ENCODE data around the gene GPR78. TPM values are rescaled to one million over a fixed set of nuclear protein-coding genes. Genes with fewer than 3 reads are reported as not detected.

The GPR78 gene
- total RNA-seq, 1 experiment from 2014 or later: not detected

GRCh38 chr4:8579526-8580320 is 469 bp upstream of the GPR78 start:
- no peak for DNase-seq
- H3K36me3 Mint-ChIP-seq (ENCODE audit: insufficient read depth, unreplicated experiment): peaks cover 9% of the 10 kb centered on the region
- no peak overlapping the region for H3K27ac Mint-ChIP-seq (ENCODE audit: unreplicated experiment)
- TF ChIP-seq CTCF (IDR thresholded peaks at IDR 0.05; ENCODE audit: unreplicated experiment): no peak
- H3K4me3 Mint-ChIP-seq (ENCODE audit: low read depth, unreplicated experiment): no peak overlapping the region
- CTCF ChIA-PET: no interaction called here
- no peaks in the 10 kb centered on the region for H3K9me3 Mint-ChIP-seq (ENCODE audit: low read depth, unreplicated experiment)
- no peaks in the 10 kb centered on the region for H3K4me1 Mint-ChIP-seq (ENCODE audit: low read depth, unreplicated experiment)
- H3K27me3 Mint-ChIP-seq (ENCODE audit: unreplicated experiment): peaks cover 80% of the 10 kb centered on the region
- no TSS peak for BruUV-seq (replicated peaks)
- intact Hi-C loops (cut with micrococcal nuclease; ENCODE audit: unreplicated experiment): loop anchor here (10.0 kb wide), 1 partner anchor 395 kb away; no protein-coding TSS in a partner anchor

DNA sequence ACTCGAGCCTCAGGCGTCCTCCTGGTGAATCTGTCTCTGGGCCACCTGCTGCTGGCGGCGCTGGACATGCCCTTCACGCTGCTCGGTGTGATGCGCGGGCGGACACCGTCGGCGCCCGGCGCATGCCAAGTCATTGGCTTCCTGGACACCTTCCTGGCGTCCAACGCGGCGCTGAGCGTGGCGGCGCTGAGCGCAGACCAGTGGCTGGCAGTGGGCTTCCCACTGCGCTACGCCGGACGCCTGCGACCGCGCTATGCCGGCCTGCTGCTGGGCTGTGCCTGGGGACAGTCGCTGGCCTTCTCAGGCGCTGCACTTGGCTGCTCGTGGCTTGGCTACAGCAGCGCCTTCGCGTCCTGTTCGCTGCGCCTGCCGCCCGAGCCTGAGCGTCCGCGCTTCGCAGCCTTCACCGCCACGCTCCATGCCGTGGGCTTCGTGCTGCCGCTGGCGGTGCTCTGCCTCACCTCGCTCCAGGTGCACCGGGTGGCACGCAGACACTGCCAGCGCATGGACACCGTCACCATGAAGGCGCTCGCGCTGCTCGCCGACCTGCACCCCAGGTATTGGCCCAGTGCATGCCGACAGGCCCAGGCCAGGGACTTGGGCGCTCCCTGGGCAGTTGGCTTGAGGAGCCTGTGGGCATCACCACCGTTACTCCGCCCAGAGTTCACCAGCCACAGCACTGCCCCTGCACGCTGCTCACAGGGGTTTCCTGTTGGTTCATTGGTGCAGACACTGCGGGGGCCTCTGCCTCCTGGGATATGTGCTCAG is 1.1 kb downstream of the GPR78 start:
- Mint-ChIP-seq H3K27ac (ENCODE audit: unreplicated experiment) (no peak overlapping the region), H3K27me3 (ENCODE audit: unreplicated experiment) (peaks cover 86% of the 10 kb centered on the region), H3K4me3 (ENCODE audit: low read depth, unreplicated experiment) (no peak overlapping the region), H3K4me1 (ENCODE audit: low read depth, unreplicated experiment) (no peaks in the 10 kb centered on the region), H3K36me3 (ENCODE audit: insufficient read depth, unreplicated experiment) (peaks cover 9% of the 10 kb centered on the region), H3K9me3 (ENCODE audit: low read depth, unreplicated experiment) (no peaks in the 10 kb centered on the region)
- no peak for DNase-seq
- TF ChIP-seq CTCF (IDR thresholded peaks at IDR 0.05; ENCODE audit: unreplicated experiment): no peak
- CTCF ChIA-PET: no interaction called here
- intact Hi-C loops (cut with micrococcal nuclease; ENCODE audit: unreplicated experiment): loop anchor here (10.0 kb wide), 1 partner anchor 396 kb away; no protein-coding TSS in a partner anchor
- BruUV-seq (replicated peaks): no TSS peak

GRCh38 chr4:8582016-8582415 is 1.8 kb downstream of the GPR78 start:
- H3K36me3 Mint-ChIP-seq (ENCODE audit: insufficient read depth, unreplicated experiment): peaks cover 9% of the 10 kb centered on the region
- DNase-seq: no peak
- H3K27ac Mint-ChIP-seq (ENCODE audit: unreplicated experiment): no peak overlapping the region
- TF ChIP-seq CTCF (IDR thresholded peaks at IDR 0.05; ENCODE audit: unreplicated experiment): no peak
- H3K4me3 Mint-ChIP-seq (ENCODE audit: low read depth, unreplicated experiment): no peak overlapping the region
- CTCF ChIA-PET: no interaction called here
- H3K9me3 Mint-ChIP-seq (ENCODE audit: low read depth, unreplicated experiment): no peaks in the 10 kb centered on the region
- intact Hi-C loops (cut with micrococcal nuclease; ENCODE audit: unreplicated experiment): loop anchor here (10.0 kb wide), 1 partner anchor 397 kb away; no protein-coding TSS in a partner anchor
- no peaks in the 10 kb centered on the region for H3K4me1 Mint-ChIP-seq (ENCODE audit: low read depth, unreplicated experiment)
- peaks cover 86% of the 10 kb centered on the region for H3K27me3 Mint-ChIP-seq (ENCODE audit: unreplicated experiment)
- no TSS peak for BruUV-seq (replicated peaks)

DNA sequence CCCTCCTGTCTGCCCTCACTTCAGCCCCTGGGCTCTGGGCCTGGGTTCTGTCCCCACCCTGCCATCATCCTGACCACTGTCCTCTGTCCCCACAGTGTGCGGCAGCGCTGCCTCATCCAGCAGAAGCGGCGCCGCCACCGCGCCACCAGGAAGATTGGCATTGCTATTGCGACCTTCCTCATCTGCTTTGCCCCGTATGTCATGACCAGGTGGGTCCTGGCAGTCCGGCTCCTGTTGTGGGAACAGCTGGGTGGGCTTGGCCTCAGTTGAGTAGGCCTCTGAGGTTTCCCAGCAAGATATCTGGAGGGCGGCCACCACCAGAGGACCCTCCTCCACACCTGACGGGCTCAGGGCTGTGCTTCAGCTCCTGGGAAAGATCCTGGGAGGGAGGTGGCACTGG is 2.2 kb downstream of the GPR78 start:
- DNase-seq: no peak
- H3K27me3 Mint-ChIP-seq (ENCODE audit: unreplicated experiment): peaks cover 86% of the 10 kb centered on the region
- intact Hi-C loops (cut with micrococcal nuclease; ENCODE audit: unreplicated experiment): loop anchor here (10.0 kb wide), 1 partner anchor 398 kb away; no protein-coding TSS in a partner anchor
- no peak overlapping the region for H3K4me3 Mint-ChIP-seq (ENCODE audit: low read depth, unreplicated experiment)
- CTCF ChIA-PET: no interaction called here
- H3K36me3 Mint-ChIP-seq (ENCODE audit: insufficient read depth, unreplicated experiment): peaks cover 9% of the 10 kb centered on the region
- no peaks in the 10 kb centered on the region for H3K9me3 Mint-ChIP-seq (ENCODE audit: low read depth, unreplicated experiment)
- no peak overlapping the region for H3K27ac Mint-ChIP-seq (ENCODE audit: unreplicated experiment)
- no peak for TF ChIP-seq CTCF (IDR thresholded peaks at IDR 0.05; ENCODE audit: unreplicated experiment)
- no peaks in the 10 kb centered on the region for H3K4me1 Mint-ChIP-seq (ENCODE audit: low read depth, unreplicated experiment)
- no TSS peak for BruUV-seq (replicated peaks)

All from Calu3 (cell line).